HL-60/S4 (cell line): ENCODE data around the gene USF2.

Source experiments
- in situ Hi-C: fragments of 300-500 bp; cut with MboI; formaldehyde crosslinking; loops from 2 replicates; pipeline ENCODE4 v1.14.3; 2022; ENCODE audit warnings: low sequenced_read_pairs

Gene USF2

DNA sequence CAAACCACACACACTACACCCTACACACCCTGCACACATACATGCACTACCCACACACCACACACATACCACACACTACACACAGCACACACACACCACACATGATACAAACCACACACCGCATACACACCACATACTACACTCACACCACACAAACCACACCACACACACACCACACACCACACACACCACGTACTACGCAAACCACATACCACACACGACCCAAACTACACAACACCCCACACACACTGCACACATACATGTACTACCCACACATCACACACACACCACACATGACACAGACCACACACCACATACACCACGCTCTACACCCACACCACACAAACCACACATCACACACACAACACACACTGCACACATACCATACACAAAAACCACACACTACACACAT, 29.8 kb downstream of the USF2 start:
- in situ Hi-C loops, result no loop called here

DNA sequence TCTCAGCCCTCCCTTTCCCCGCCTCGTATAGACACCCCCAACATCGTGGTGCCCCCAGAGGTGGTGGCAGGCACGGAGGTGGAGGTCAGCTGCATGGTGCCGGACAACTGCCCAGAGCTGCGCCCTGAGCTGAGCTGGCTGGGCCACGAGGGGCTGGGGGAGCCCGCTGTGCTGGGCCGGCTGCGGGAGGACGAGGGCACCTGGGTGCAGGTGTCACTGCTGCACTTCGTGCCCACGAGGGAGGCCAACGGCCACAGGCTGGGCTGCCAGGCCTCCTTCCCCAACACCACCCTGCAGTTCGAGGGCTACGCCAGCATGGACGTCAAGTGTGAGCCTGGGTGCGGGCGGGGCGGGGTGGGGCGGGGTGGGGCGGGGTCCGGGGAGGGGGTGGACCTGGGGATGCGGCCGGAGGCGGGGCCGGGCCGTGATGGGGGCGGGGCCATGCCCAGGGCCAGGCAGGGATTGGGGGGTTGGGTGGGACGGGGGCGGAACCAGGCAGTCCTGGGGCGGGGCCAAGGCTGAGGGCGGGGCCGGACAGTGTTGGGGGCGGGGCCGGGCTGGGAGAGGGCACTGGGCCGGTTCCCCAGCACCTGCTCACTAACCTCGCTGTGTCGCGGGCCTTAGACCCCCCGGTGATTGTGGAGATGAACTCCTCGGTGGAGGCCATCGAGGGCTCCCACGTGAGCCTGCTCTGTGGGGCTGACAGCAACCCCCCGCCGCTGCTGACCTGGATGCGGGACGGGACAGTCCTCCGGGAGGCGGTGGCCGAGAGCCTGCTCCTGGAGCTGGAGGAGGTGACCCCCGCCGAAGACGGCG, 31.0 kb downstream of the USF2 start:
- in situ Hi-C loops, result no loop called here

DNA sequence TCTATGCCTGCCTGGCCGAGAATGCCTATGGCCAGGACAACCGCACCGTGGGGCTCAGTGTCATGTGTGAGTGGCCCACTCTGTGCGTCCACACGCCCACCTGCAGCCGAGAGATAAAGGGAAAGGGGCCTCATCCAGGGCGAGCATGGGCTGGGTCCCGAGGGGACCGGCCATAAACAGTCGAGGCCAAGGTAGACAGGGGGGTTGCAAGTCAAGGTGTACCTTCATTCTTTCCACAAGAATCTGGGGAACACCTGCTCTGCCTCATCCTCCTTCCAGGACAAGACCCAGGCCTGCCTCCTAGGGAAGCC, 31.5 kb downstream of the USF2 start:
- in situ Hi-C loops, result no loop called here

DNA sequence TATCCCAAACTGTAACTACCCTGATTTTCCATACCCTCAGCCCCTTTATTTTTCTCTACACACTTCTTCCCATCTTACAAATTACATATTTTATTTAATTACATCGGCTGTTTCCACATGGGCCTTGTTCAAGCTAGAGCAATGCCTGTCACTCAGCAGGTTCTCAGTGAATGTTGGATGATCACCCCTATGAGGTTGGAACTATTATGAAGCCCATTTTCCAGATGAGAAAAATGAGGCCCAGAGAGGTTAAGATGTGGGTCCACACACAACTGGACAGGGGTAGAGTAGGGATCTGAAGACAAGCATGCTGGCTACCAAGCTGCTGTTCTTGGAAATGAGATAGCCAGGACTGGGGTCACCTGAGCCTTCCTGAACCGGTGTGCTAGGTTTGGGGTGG, 33.2 kb downstream of the USF2 start:
- in situ Hi-C loops, result no loop called here

DNA sequence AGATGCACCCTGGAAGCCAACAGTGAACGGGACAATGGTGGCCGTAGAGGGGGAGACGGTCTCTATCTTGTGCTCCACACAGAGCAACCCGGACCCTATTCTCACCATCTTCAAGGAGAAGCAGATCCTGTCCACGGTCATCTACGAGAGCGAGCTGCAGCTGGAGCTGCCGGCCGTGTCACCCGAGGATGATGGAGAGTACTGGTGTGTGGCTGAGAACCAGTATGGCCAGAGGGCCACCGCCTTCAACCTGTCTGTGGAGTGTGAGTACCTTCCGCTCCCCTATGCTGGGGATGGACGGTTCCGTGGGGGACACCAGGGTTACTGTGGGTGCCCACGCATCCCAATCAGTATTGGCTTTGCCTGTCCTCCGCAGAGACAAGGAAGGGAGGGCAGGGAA, 33.7 kb downstream of the USF2 start:
- in situ Hi-C loops, result no loop called here

DNA sequence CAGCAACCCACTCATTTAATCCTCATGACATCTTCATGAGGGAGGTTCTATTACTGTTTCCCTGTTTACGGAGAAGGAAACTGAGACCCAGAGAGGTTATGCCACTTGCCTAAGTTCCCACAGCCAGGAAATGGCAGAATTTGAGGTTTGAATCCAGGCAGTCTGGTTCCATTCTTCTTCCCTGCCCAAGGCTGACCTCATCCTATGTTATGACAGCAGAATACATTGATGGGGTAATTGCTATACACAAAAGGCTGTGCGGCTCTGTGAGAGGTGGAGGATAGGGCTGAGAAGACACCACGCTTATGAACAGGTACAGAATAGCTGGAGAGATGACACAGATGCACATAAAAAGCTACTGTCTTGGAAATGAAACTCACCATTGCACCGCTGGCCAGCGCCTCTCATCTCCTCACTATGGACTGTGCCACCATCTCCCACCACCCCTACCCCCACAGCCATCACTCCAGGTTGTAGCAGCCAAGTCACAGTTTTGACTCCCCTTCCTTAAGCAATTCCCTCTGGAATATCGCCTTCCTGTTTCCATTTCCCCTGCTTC, 34.7 kb downstream of the USF2 start:
- in situ Hi-C loops, result no loop called here

DNA sequence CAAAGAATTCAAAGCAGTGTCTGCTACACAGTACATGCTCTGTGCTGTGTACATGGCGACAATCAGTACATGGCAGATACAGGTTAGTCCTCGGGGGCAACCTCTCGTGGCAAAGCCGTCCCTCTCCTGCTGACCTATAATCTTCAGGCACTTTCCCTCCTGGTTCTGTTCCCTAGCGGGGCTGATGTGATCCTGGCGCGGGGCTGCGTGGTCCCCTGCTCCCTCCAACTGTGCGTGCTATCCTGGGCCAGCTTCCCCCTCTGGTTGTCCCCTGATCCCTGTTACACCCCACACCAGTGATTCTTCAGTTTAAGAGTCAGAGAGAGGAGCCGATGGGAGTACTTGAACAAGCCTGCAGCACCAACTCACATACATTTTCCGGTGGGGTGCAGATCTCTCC, 35.3 kb downstream of the USF2 start:
- in situ Hi-C loops, result no loop called here

DNA sequence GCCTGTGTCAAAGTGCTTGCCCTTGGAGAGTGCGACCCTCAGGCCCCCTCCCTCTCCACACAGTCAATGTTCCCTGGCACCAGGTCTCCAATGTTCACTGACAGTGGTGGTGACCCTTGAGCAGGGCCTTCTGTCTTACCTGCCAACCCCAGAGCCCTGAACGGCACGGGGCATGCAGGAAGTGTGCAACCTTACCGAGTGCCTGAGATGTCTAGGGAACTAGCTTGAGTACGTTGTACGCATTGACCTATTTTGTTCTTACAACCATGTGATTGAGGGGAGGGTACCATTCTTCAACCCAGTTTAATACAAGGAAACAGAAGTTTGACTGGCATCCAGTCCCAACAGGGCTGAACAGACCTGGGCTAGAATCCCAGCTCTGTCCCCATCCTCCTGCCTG, 36.4 kb downstream of the USF2 start:
- in situ Hi-C loops, result no loop called here

DNA sequence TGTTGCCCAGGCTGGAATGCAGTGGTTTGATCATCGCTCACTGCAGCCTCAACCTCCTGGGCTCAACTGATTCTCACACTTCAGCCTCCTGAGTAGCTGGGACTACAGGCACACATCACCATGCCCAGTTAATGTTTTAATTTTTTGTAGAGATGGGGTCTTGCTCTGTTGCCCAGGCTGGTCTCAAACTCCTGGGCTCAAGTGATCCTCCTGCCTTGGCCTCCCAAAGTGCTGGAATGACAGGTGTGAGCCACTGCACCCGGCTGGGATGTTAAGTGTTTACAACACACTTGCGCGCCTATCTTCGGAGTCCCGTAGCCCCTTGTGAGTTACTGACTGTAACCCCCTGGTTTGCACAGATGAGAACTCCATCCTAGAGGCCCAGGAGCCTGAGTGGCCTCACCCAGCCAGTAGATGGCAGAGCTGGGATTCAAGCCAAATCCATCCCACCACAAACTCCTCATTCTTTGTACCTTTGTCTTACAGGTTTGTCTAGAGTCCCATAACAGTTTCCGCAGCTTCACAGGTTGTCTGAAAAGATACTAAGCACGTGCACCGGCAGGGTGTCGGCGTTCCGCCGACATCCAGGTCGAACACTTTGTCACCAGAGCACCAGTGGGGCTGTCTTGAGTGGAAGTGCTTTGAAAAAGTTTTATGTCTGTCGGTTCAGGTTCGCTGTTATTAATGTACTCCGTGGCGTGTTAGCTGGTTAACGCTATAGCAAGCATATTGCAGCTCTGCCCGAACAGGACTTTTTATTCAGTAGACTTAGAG, 37.9 kb downstream of the USF2 start:
- in situ Hi-C loops, result no loop called here

DNA sequence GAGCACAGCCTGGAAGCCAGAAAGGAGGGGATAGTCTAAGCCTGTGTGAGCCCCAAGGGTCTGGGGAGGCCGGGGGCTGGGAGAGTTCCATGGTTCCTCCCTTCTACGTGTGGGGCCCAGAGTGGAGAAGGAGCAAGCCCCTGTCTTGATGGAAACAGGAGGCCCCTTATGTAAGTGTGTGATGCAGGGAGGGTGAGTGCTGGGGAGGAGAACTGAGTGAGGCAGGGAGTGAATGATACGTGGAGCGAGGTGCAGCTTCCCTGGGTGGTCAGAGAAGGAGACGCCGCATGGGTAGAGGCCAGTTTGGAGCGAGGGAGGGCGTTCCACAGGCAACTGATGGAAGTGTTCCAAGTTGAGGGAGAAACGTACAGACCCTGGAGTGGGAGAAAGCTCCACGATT, 39.2 kb downstream of the USF2 start:
- in situ Hi-C loops, result no loop called here

DNA sequence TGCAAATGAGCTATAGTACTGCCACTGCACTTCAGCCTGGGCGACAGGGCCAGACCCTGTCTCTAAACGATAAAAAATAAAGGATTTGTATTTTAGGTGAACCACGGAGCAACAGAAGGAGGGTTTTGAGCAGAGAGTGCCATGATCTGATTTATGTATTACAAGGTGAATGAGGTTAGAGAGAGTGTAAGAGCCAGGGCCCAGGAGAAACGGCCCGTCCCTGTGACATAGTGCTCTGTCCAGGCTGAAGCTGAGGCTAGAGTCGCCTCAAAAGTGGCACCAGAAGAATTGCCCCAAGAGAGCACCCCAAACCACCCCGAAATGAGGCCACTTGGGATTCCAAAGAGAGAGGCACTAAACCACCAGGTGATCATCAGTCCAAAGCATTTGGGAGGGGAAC, 40.1 kb downstream of the USF2 start:
- in situ Hi-C loops, result no loop called here

DNA sequence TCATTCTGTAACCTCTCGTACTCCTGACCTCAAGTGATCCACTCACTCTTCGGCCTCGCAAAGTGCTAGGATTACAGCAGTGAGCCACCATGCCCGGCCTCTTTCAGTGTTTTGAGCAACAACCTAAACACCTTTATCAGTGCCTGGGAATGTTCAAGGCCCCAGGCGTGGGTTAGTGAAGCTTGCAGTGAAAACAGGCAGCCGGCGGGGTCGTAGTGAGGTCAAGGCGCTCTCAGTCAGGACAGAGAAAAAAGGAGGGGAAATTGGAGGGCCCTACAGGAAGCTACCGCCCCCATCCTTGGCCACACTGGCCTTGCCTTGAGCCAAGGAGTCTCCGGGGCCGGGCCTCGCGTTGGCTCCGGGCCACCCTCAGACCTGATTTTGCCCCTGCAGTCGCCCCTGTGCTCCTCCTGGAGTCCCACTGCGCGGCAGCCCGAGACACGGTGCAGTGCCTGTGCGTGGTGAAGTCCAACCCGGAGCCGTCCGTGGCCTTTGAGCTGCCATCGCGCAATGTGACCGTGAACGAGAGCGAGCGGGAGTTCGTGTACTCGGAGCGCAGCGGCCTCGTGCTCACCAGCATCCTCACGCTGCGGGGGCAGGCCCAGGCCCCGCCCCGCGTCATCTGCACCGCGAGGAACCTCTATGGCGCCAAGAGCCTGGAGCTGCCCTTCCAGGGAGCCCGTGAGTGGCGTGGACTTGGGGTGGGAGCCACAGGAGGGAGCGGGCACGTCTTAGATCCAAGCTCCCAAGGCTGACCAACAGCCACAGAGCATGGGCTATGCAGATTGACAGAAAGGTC, 40.9 kb downstream of the USF2 start:
- in situ Hi-C loops, result no loop called here

DNA sequence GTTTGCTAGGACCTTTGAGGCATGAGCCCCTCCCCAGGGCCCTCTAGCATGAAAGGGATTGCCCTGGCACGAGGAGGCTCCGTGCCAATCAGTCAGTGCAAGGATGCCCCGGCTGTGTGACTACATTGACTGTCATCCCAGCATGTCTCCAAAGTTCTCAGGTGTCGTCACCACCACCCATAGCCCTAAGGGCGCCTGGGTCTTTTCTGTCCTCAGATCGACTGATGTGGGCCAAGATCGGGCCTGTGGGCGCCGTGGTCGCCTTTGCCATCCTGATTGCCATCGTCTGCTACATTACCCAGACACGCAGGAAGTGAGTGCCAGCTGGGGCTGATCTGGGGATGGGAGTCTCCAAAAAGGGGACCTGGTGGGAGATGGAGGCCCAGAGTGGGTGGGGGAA, 41.6 kb downstream of the USF2 start:
- in situ Hi-C loops, result no loop called here

DNA sequence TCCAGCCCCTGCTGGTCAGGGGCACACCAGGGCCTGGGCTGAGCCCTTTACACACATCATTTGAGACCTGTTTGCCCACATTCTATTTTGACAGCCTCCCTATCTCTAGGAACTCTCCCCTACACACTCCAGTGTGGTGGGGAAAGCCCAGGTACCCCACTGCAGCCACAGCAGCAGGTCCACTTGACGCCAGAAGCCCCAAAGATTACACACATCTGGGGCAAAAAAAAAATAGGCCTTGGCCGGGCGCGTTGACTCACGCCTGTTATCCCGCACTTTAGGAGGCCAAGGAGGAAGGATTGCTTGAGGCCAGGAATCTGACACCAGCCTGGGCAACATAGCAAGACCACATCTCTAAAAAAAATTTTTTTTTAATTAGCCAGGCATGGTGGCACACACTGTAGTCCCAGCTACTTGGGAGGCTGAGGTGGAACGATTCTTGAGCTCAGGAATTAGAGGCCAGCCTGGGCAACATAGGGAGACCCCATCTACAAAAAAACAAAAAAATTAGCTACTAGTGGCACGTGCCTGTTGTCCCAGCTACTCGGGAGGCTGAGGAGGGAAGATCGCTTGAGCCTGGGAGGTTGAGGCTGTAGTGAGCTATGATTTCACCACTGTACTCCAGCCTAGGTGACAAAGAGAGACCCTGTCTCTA, 42.2 kb downstream of the USF2 start:
- in situ Hi-C loops, result no loop called here

DNA sequence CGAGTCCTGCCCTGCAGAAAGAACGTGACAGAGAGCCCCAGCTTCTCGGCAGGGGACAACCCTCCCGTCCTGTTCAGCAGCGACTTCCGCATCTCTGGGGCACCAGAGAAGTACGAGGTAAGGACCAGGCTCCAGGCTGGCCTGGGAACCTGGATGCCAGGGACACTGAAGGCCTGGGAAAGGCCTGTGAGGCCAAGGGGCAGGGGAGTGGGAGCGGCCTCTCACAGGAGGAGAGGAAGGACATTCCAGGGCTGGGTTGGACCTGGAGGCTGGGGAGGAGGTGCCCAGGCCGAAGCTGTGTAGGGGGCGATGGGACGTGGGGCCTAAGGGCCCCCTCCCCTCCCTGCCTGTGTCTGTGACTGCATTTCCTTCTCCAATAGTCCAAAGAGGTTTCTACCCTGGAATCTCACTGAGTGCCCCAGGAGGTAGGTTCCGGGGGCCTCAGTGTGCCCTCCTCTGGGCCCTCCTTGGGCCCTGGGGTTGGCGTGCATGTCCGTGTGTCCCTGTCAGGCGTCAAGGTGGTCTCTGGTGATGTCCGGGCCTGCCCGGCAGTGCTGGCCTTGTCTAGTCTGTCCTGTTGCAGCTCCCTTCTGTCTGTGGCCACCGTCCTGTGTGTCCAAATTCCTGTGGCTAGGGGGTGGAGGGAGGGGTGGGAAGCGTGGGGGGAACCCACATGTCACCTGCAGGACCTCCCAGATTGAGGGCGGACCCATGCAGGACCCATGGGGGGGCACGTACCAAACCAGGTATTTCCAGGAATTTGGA, 43.3 kb downstream of the USF2 start:
- in situ Hi-C loops, result no loop called here

DNA sequence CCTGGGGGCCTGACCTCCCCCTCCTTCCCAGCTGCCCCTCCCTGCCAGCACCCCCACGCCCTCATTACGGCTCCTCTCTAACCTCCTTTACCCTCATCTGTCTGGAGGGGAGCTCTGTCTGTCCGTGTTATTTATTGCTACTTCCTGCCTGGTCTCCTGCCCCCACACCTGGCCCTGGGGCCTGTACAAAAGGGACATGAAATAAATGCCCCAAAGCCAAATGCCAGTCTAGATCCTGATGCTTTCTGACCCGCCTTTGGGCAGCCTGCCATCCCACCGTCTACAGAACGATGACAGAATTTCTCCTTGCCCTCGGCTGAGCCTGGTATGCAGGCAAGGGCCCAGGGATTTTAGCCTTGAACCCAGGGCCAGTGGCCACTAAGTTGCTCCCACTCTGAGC, 44.8 kb downstream of the USF2 start:
- in situ Hi-C loops, result no loop called here

DNA sequence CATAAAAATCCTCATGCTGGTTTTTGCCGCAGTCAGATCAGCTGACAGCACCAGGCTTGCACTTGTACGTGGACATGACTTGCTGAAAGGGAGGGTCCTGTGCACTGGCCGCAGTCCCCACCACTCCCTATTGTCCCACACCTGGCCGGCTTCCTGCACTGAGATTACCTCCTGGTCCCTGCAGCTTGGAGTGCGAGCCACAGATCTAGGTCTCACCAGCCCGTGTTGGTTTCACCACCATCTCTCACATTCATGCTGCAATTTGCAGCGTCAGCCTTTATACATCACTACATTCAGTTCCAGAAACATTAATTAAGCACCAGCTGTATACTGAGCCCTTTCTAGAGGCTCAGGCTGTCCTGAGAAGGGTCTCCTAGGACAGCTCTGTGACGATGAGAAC, 45.3 kb downstream of the USF2 start:
- in situ Hi-C loops, result no loop called here

DNA sequence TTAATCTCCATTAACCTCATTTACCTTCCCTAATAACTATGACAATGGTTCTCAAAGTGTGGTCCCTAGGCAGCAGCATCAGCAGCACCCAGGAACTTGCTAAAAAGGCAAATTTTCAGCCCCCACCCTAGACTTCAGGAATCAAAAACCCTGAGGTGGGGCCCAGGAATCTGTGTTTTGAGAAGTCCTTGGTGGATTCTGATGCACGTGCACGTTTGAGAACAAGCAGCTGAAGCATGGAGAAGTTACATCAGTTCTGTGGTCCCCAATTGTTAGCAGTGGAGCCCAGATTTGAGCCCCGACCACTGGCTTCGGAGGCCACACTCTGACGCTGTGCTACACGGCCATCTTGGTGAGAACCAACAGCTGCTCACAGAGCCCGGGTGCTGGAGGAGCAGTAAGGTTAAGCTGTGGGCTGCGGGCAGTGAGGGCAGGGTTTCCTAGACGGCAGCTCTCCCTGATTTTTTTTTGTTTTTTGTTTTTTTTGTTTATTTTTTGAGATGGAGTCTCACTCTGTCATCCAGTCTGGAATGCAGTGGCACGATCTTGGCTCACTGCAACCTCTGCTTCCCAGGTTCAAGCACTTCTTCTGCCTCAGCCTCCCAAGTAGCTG, 46.2 kb downstream of the USF2 start:
- in situ Hi-C loops, result no loop called here

DNA sequence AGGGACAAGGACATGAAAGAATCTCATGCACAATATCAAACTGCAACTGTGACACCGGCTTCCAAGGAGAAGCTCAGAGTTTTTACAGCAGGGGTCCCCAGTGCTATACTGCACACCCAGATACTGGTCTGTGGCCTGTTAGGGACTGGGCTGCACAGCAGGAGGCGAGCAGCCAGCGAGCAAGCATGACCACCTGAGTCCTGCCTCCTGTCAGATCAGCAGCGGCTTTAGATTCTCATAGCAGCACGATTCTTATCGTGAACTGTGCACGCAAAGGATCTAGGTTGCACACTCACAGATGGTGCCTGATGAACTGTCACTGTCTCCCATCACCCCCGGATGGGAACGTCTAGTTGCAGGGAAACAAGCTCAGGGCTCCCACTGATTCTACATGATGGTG, 47.1 kb downstream of the USF2 start:
- in situ Hi-C loops, result no loop called here

DNA sequence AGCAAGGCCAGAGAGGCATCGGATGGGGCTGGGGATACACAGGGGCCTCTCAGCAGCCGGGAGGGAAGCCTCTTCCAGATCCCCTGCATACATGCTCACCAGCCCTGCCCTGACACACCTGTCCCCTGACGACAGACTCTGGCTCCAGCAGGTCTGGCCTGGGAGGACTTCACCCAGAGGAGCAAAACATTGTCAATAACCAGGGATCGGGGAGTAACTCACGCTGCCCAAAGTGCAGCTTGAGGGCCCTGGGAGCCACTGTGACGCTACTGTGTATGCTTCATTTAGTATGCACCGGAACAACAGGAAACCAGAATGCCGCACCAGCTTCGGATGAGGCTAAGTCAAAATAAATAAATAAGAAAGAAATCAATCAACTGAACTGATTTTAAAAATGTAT, 47.8 kb downstream of the USF2 start:
- in situ Hi-C loops, result no loop called here
